Activated CD4-positive, alpha-beta memory T cell treated with anti-CD3 and anti-CD28 coated beads, Interleukin-2, amount 10 ng/mL, durations not matched to agents 7 days and 5 days (primary cell): ENCODE data around the gene ZNF354C. TPM values are rescaled to one million over a fixed set of nuclear protein-coding genes. Genes with fewer than 3 reads are reported as not detected.

Source experiments
- CTCF ChIA-PET: fragments of 350-600 bp; sonication (Branson Sonifier 250); formaldehyde crosslinking; loops from one replicate; lab custom pipeline; 2021; ENCODE audit warnings: antibody characterized with exemption, inconsistent platforms; lab: Charles Lee
- POLR2A ChIA-PET: fragments of 350-600 bp; sonication (Branson Sonifier 250); formaldehyde crosslinking; loops from one replicate; lab custom pipeline; 2021; ENCODE audit warnings: antibody characterized with exemption; lab: Charles Lee
- DNase-seq: peaks from one replicate; pipeline ENCODE4 v3.0.0-alpha.2; 2020
- H3K27ac Mint-ChIP-seq: one replicate; pipeline ENCODE4 v1.8.0; 2021; ENCODE audit warnings: mild to moderate bottlenecking, mixed read lengths
- H3K27me3 Mint-ChIP-seq: one replicate; pipeline ENCODE4 v1.8.0; 2021; ENCODE audit warnings: mixed read lengths
- H3K36me3 Mint-ChIP-seq: one replicate; pipeline ENCODE4 v1.8.0; 2021; ENCODE audit warnings: low read depth, mixed read lengths
- H3K4me1 Mint-ChIP-seq: one replicate; pipeline ENCODE4 v1.8.0; 2021; ENCODE audit warnings: mixed read lengths
- H3K4me3 Mint-ChIP-seq: one replicate; pipeline ENCODE4 v1.8.0; 2021; ENCODE audit warnings: mild to moderate bottlenecking, mixed read lengths
- H3K9me3 Mint-ChIP-seq: one replicate; pipeline ENCODE4 v1.8.0; 2021; ENCODE audit warnings: mixed read lengths
- total RNA-seq, 2 experiments: library from RNA; stranded (reverse); gene quantifications; one replicate each; pipeline ENCODE4 v1.2.3, GENCODE V29; 2021

Gene ZNF354C
- total RNA-seq, 2 experiments from 2014 or later = 5.1 to 6.0 TPM

DNA sequence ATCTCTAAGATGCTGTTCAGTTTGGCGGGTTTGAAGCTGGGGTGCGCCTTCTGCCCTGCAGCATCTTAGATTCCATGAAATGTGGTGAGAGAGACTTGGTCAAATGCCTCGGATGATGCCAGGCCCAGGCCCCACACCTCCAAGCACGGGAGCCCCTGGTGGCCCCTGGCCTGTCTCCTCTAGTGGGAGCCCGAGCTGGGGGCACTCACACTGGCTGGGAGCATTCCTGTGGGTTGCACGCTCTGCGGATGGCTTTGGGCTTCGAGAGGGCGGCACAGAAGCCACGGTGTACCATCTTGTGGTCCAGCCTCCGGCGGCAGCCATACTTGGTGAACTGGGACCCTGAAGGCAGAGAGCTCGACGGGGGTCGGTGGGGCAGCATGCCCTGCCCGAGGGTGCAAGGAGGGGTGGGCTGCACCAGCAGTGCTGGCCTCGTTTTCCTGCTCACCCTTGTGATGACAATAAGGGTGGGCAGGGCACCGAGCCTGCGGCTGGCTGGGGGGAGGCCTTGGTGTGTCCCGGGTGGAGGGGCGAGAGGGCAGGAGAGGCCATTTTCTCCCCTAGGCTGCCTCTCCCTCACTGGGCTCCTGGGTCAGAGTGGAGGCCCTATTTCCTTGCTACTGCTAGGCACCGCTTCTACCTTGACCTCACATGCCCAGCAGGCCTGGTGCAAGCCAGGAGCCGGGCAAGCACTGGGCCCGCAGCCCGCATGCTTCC, 65.8 kb downstream of the ZNF354C start:
- no peak overlapping the region for H3K27ac Mint-ChIP-seq
- H3K4me1 Mint-ChIP-seq = no peaks in the 10 kb centered on the region
- H3K36me3 Mint-ChIP-seq = no peaks in the 10 kb centered on the region
- no peak for DNase-seq
- no peaks in the 10 kb centered on the region for H3K9me3 Mint-ChIP-seq
- H3K27me3 Mint-ChIP-seq = no peaks in the 10 kb centered on the region
- CTCF ChIA-PET = no interaction called here
- POLR2A ChIA-PET = no interaction called here
- no peak overlapping the region for H3K4me3 Mint-ChIP-seq

DNA sequence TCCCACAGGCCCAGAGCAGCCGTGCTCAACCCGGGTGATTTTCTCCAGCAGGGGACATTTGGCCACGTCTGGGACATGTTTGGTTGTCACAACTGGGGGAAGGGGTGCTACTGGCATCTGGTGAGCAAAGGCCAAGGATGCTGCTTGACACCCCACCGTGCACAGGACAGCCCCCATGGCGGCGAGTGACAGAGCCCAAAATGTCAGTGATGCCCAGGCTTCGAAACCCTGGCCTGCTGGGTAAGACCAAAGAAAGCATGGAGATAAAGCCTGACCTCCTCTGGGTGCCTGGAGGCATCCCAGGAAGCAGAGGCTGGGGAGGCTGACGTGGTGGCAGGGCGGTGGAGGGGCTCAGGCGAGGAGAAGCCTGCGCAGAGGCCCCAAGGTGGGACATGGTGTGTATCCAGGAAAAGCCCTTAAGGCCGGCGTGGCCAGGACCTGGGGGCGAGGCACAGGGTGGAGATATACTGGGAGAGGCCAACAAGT, 66.4 kb downstream of the ZNF354C start:
- CTCF ChIA-PET = no interaction called here

DNA sequence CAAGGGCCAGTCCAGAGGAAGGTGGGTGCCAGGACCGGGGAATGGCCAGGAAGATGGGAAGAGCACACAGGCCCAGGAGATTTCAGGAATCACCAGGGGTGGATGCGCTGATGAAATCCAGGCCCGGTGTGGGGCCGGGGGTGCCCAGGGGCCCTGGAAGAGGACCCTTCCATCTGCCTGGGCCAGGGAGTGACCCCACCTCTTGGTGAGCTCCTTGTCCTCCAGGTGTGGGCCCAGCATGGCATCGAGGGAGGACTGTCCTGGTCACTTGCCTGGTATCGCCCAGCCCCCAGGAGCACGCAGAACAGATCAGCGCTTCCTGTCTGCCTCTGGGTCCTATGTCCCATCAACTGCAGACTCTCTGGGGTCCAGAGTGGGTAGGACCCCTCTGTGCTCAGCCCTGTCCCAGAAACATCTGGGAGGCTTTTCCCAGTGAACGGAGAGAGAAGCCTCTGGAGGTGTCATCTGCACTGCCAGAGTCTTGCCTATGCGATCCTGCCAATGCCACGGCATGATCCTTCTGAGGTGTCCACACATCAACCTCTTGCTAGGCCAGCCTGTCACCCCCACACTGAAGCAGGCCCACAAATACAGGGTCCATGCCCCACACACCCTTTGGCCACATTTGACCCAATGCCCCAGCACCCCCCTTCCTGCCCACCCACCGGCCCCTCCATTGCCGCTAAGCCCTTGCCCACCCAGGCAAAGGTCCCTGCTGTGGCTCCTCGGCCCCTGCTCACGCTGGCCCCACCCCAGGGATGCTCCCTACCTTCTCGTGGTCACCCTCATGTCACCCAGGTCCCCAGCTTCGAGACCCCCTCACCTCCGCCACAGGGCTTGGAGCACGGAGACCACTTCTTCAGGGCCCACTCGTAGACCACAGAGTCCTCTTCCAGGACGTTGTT, 67.2 kb downstream of the ZNF354C start:
- ChIA-PET POLR2A (no interaction called here), CTCF (no interaction called here)
- H3K4me3 Mint-ChIP-seq = no peak overlapping the region
- no peaks in the 10 kb centered on the region for H3K36me3 Mint-ChIP-seq
- no peaks in the 10 kb centered on the region for H3K9me3 Mint-ChIP-seq
- DNase-seq = no peak
- no peak overlapping the region for H3K27ac Mint-ChIP-seq
- no peaks in the 10 kb centered on the region for H3K4me1 Mint-ChIP-seq
- no peaks in the 10 kb centered on the region for H3K27me3 Mint-ChIP-seq

More for the DNA sequence above, 66.4 kb downstream of the ZNF354C start:
- Mint-ChIP-seq H3K4me3 (no peak overlapping the region), H3K27ac (no peak overlapping the region), H3K4me1 (no peaks in the 10 kb centered on the region), H3K36me3 (no peaks in the 10 kb centered on the region), H3K9me3 (no peaks in the 10 kb centered on the region), H3K27me3 (no peaks in the 10 kb centered on the region)
- POLR2A ChIA-PET = no interaction called here
- no peak for DNase-seq

DNA sequence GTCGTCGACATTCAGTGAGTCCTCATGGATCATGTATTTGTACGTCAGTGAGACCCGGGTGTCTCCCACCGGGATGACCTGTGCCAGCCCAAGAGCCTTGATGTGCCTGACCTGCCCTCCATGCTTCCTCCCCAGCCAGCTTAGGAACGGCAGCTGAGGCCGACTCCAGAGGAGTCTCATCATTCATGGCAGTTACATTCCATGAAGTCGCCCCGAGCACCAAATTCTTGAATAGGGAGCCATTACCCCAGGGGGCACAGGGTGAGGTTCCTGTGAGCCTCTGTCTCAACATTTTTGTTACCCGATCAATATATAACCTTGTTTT, 67.8 kb downstream of the ZNF354C start:
- no peak overlapping the region for H3K4me3 Mint-ChIP-seq
- peaks cover 4% of the 10 kb centered on the region for H3K9me3 Mint-ChIP-seq
- no peak overlapping the region for H3K27ac Mint-ChIP-seq
- DNase-seq = no peak
- no peaks in the 10 kb centered on the region for H3K36me3 Mint-ChIP-seq
- H3K27me3 Mint-ChIP-seq = no peaks in the 10 kb centered on the region
- CTCF ChIA-PET = no interaction called here
- no peaks in the 10 kb centered on the region for H3K4me1 Mint-ChIP-seq
- POLR2A ChIA-PET = no interaction called here

DNA sequence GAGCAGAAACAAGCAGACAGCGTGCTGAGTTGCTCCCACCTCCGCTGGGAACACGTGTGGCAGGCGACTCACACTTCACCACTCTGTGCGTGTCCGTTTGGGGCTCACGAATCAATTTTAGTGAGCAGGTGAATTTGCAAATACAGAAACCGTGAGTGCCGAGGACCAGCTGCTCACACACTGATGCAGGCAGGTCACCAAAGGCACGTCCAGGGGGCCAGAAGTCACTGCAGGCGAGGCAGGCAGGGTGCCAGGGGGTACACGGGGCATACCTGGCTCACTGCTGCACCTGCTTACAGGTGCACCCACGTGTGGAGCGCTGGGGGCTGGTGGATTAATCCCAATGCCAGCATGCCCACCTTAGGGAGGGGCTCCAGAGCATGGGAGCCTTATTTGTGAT, 68.8 kb downstream of the ZNF354C start:
- Mint-ChIP-seq H3K9me3 (peaks cover 6% of the 10 kb centered on the region), H3K27ac (no peak overlapping the region), H3K36me3 (no peaks in the 10 kb centered on the region), H3K27me3 (no peaks in the 10 kb centered on the region), H3K4me1 (no peaks in the 10 kb centered on the region), H3K4me3 (no peak overlapping the region)
- POLR2A ChIA-PET = no interaction called here
- DNase-seq = no peak
- CTCF ChIA-PET = no interaction called here

DNA sequence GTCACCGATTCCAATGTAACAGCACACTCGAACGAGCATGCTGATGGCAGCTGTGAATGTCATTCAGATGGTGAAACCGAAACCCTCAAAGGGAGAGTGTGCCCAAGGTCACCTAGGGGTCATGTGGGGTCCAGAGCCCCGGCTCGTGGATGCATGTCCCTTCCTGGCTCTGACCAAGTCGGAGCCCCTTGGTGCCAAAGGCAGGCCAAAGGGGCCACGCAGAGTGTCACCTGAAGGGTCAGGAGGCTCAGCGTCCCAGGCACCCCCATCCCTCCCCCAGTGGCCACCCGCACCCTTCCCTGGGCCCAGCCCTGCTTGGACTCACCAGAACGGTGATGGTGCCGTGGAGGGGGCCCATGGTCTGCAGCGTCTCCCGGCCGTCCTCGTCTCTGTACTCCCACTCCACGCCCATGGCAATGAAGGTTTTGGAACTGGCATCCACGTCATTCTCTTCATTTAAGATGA, 69.5 kb downstream of the ZNF354C start:
- POLR2A ChIA-PET = no interaction called here
- CTCF ChIA-PET = no interaction called here

DNA sequence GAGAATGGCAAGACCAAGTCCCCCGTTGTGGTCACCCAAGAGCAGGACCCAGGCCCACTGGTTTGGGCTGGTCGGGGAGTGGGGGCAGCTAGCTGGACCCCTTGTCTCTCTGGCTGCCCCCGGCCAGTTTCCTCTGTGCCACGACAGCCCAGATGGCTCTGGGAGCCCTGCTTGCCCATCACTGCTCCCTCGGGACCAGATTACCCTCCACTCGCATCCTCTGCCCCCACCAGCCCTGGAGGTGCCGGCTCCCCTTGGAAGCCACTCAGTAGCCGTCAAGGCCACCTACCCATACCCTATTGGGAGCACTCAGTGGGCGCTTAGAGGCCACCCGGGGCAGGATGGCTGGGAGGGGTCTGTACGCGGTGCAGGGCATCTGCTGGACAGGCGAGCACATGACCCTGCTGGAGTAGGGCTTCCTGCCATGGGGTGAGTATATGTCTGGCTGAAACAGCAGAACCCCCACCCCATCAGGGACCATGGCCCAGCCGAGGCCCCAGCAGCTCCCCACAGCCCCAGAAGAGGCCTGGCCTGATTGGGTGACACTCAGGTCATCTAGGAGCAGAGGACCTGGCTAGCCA, 70.0 kb downstream of the ZNF354C start:
- no peaks in the 10 kb centered on the region for H3K36me3 Mint-ChIP-seq
- no peaks in the 10 kb centered on the region for H3K4me1 Mint-ChIP-seq
- H3K4me3 Mint-ChIP-seq = no peak overlapping the region
- no peaks in the 10 kb centered on the region for H3K27me3 Mint-ChIP-seq
- ChIA-PET CTCF (no interaction called here), POLR2A (no interaction called here)
- no peak for DNase-seq
- peaks cover 9% of the 10 kb centered on the region for H3K9me3 Mint-ChIP-seq
- H3K27ac Mint-ChIP-seq = no peak overlapping the region

More for the DNA sequence above, 69.5 kb downstream of the ZNF354C start:
- Mint-ChIP-seq H3K27ac (no peak overlapping the region), H3K36me3 (no peaks in the 10 kb centered on the region), H3K9me3 (peaks cover 7% of the 10 kb centered on the region), H3K4me3 (no peak overlapping the region), H3K27me3 (no peaks in the 10 kb centered on the region), H3K4me1 (no peaks in the 10 kb centered on the region)
- DNase-seq = no peak

DNA sequence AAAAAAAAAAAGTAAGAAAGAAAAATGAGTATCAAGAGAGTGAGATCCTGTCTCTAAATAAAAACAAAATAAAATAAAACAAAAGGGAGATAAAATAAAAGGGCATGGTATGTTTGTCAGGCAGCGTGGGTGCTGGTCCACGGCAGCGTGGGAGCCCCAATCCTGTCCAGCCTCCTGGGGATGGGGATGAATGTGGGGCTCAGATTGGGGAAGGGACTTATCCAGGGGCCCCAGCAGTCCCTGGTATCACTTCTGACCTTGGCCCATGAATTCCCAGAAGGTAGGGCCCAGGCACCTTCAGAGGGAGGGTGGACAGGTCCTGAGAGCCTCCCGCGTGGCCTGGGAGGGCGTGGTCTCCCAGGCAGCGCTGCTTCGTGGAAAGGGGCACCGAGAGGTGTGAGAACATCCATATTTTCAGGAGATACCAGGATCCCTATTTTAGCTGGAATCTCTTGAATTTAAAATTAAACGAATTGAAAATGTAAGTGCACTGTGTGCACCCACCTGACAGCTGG, 71.2 kb downstream of the ZNF354C start:
- H3K27me3 Mint-ChIP-seq = no peaks in the 10 kb centered on the region
- ChIA-PET POLR2A (no interaction called here), CTCF (no interaction called here)
- DNase-seq = no peak
- H3K36me3 Mint-ChIP-seq = no peaks in the 10 kb centered on the region
- H3K27ac Mint-ChIP-seq = no peak overlapping the region
- H3K4me1 Mint-ChIP-seq = no peaks in the 10 kb centered on the region
- peaks cover 10% of the 10 kb centered on the region for H3K9me3 Mint-ChIP-seq
- H3K4me3 Mint-ChIP-seq = no peak overlapping the region

DNA sequence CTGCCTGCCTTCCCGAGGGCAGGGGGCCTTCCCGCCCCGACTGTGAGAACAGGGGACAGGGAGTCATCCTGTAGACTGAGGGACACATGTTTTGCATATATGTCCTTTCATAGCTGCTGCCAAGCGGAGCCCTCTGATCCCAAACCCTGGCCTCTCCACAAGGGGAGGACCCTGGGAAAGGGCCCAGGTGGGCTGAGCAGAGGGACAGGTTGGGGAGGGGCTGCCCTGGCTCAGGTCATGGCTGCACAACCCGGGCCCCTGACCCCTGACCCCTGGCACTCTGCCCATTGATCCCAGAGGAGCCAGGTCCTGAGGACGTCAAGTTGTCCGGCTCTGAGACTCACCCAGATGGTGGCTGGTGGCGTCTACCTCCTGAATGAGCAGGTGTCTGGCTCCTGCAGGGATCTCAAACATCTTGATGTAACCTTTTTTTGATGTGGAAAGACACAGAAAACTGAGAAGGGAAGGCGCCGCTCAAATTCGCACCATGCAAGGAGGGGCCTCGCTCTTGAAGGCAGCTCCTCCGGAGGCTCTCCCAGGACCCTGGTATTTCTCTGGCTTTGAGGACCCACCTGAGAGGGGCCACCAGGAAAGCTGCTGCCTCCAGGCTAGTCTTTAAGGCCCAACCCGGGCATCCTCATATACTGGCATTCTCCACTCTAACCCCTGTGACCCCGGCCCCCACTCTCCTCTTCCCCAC, 71.9 kb downstream of the ZNF354C start:
- no peaks in the 10 kb centered on the region for H3K36me3 Mint-ChIP-seq
- H3K9me3 Mint-ChIP-seq = peaks cover 10% of the 10 kb centered on the region
- H3K27ac Mint-ChIP-seq = no peak overlapping the region
- CTCF ChIA-PET = no interaction called here
- POLR2A ChIA-PET = interaction anchor here (0.6 kb wide), 1 partner anchor 68 kb away, joined by 3 read pairs; no protein-coding TSS in a partner anchor
- H3K27me3 Mint-ChIP-seq = no peaks in the 10 kb centered on the region
- DNase-seq = no peak
- H3K4me1 Mint-ChIP-seq = no peaks in the 10 kb centered on the region
- H3K4me3 Mint-ChIP-seq = no peak overlapping the region

DNA sequence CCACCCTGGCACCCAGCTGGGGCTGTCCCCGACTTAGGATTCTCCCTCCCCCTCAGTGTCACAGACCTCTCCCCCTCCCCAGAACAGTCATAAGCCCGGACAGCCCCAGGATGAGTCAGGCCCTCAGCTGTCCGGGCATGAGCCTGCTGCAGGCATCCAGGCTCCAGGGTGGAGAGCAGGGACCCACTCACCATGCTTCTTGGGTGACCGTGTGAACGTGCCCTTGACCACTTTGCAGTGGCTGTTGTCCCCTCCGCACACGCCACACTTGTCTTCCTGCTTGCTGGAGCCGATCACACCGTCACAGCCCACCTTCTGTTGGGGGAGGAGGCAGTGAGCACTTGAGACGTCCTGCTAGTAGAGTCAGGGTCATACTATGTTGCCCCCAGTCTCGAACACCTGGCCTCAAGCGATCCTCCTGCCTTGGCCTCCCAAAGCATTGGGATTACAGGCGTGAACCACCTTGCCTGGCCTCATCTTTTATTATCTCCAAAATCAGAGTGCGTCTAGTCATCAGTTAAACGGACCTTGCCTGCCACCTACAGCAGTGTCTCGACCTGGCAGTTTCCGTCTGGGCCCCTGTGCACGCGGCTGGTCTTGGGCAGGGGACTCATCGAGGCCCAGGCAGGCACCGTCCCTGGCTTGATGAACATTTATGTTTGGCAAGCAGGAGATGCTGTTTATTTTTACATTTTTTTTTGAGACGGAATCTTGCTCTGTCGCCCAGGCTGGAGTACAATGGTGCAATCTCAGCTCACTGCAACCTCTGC, 72.6 kb downstream of the ZNF354C start:
- H3K4me1 Mint-ChIP-seq = no peaks in the 10 kb centered on the region
- POLR2A ChIA-PET = interaction anchor here (0.6 kb wide), 1 partner anchor 68 kb away, joined by 3 read pairs; no protein-coding TSS in a partner anchor
- no peak for DNase-seq
- CTCF ChIA-PET = no interaction called here
- no peaks in the 10 kb centered on the region for H3K36me3 Mint-ChIP-seq
- no peaks in the 10 kb centered on the region for H3K27me3 Mint-ChIP-seq
- peaks cover 10% of the 10 kb centered on the region for H3K9me3 Mint-ChIP-seq
- H3K27ac Mint-ChIP-seq = no peak overlapping the region
- H3K4me3 Mint-ChIP-seq = no peak overlapping the region
